ENCODE results near the gene LSP1. TPM values are rescaled to one million over a fixed set of nuclear protein-coding genes. Genes with fewer than 3 reads are reported as not detected.

The LSP1 gene
- total RNA-seq, 2 experiments from 2014 or later = 232 to 303 TPM

DNA sequence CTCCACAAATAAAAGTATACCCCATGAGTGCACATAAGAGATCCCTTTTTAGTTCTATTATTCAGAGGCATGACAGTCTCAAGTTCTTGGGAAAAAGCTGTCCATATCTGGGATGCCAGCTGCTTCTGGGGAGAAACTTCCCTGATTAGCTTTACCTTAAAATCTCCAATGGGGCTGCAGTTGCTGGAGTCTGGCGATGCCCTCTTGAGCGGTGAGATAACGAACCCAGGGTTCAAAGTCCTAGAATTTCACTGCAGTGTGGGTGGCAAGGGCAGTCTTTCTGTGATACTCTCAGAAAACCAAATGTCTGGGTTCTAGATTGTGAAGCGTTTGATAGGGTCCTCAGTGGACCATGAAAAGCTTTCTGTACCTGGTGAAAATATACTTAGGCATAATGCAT is 46.2 kb downstream of the LSP1 start:
- Histone ChIP-seq H3K9me2 (ENCODE audit: insufficient read depth, low read length) (no peaks in the 10 kb centered on the region), H3K4me1 (ENCODE audit: insufficient read depth, low read length, poor library complexity, severe bottlenecking) (no peaks in the 10 kb centered on the region), H3K27ac (ENCODE audit: low read depth, low read length, poor library complexity, severe bottlenecking) (no peak overlapping the region), H3K4me3 (ENCODE audit: low read depth, low read length, poor library complexity, severe bottlenecking) (no peak overlapping the region), H2AFZ (ENCODE audit: low read length) (no peak overlapping the region), H4K20me1 (ENCODE audit: insufficient read depth, low read length) (no peaks in the 10 kb centered on the region), H3K36me3 (ENCODE audit: insufficient read depth, low read length) (no peaks in the 10 kb centered on the region), H3K4me2 (ENCODE audit: low read length) (no peak overlapping the region), H3K9me3 (ENCODE audit: low read length) (no peaks in the 10 kb centered on the region), H3K79me2 (ENCODE audit: insufficient read depth, low read depth, low read length) (no peaks in the 10 kb centered on the region)
- CTCF ChIA-PET (ENCODE audit: unreplicated experiment) = interaction anchor here (0.8 kb wide), 1 partner anchor 17 kb away, joined by 3 read pairs; no protein-coding TSS in a partner anchor
- no peak for DNase-seq (ENCODE audit: low spot score)
- POLR2A ChIA-PET = no interaction called here
- intact Hi-C loops (cut with micrococcal nuclease; ENCODE audit: unreplicated experiment) = loop anchor here (10.0 kb wide), 1 partner anchor 46 kb away; the partner anchor contains the start of gene MRPL23
- BruUV-seq (replicated peaks) = no TSS peak
- TF ChIP-seq, protein P1, sequence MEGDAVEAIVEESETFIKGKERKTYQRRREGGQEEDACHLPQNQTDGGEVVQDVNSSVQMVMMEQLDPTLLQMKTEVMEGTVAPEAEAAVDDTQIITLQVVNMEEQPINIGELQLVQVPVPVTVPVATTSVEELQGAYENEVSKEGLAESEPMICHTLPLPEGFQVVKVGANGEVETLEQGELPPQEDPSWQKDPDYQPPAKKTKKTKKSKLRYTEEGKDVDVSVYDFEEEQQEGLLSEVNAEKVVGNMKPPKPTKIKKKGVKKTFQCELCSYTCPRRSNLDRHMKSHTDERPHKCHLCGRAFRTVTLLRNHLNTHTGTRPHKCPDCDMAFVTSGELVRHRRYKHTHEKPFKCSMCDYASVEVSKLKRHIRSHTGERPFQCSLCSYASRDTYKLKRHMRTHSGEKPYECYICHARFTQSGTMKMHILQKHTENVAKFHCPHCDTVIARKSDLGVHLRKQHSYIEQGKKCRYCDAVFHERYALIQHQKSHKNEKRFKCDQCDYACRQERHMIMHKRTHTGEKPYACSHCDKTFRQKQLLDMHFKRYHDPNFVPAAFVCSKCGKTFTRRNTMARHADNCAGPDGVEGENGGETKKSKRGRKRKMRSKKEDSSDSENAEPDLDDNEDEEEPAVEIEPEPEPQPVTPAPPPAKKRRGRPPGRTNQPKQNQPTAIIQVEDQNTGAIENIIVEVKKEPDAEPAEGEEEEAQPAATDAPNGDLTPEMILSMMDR (conservative IDR thresholded peaks at IDR 0.05; ENCODE audit: low read length) = no peak
- no peak for TF ChIP-seq EZH2phosphoT487 (IDR thresholded peaks at IDR 0.05; ENCODE audit: borderline replicate concordance, low read depth, low read length)

DNA sequence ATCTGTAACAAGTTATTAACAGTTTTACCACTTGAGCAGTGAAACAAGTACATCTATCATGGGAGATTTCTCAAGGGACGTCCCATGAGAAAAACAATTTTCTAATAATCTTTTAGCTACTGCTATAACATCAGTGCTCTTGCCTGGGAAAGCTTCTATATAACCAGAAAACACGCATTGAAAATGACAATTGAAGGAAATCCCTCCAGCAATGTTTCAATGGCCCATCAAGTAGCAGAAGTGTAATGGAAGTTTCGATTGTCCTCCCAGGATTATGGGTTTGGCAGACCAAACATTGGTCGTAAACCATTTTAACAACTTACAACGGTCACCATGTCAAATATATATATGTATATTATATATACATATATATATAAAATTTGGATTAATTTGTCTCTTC is 46.8 kb downstream of the LSP1 start:
- no peak overlapping the region for H2AFZ ChIP-seq (ENCODE audit: low read length)
- no peak overlapping the region for H3K4me3 ChIP-seq (ENCODE audit: low read depth, low read length, poor library complexity, severe bottlenecking)
- H3K4me1 ChIP-seq (ENCODE audit: insufficient read depth, low read length, poor library complexity, severe bottlenecking) = no peaks in the 10 kb centered on the region
- H3K9me3 ChIP-seq (ENCODE audit: low read length) = no peaks in the 10 kb centered on the region
- TF ChIP-seq EZH2phosphoT487 (IDR thresholded peaks at IDR 0.05; ENCODE audit: borderline replicate concordance, low read depth, low read length) = no peak
- TF ChIP-seq, protein P1 (conservative IDR thresholded peaks at IDR 0.05; ENCODE audit: low read length) = no peak
- intact Hi-C loops (cut with micrococcal nuclease; ENCODE audit: unreplicated experiment) = loop anchor here (10.0 kb wide), 1 partner anchor 45 kb away; the partner anchor contains the start of gene MRPL23
- no peaks in the 10 kb centered on the region for H3K79me2 ChIP-seq (ENCODE audit: insufficient read depth, low read depth, low read length)
- CTCF ChIA-PET (ENCODE audit: unreplicated experiment) = no interaction called here
- no peaks in the 10 kb centered on the region for H4K20me1 ChIP-seq (ENCODE audit: insufficient read depth, low read length)
- DNase-seq (ENCODE audit: low spot score) = no peak
- POLR2A ChIA-PET = no interaction called here
- H3K4me2 ChIP-seq (ENCODE audit: low read length) = no peak overlapping the region
- H3K36me3 ChIP-seq (ENCODE audit: insufficient read depth, low read length) = no peaks in the 10 kb centered on the region
- H3K9me2 ChIP-seq (ENCODE audit: insufficient read depth, low read length) = no peaks in the 10 kb centered on the region
- H3K27ac ChIP-seq (ENCODE audit: low read depth, low read length, poor library complexity, severe bottlenecking) = no peak overlapping the region
- no TSS peak for BruUV-seq (replicated peaks)

DNA sequence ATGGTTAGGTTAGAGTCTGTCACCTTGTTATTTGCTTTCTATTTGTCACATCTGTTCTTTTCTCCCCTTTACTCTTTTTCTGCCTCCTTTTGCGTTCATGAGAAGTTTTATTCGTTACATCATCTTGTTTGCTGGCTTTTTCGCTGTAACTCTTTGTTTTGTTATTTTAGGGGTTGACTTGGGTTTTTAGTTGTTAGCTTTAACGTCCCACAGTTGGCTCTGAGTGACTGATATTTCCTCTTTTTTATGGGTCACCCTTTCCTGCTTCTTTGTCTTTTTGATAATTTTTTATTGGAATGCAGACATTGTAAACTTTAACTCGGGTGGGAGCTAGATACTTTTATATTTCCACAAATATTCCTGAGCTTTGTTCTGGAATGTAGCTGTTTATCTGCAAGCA is 53.3 kb downstream of the LSP1 start:
- no peaks in the 10 kb centered on the region for H3K9me2 ChIP-seq (ENCODE audit: insufficient read depth, low read length)
- no TSS peak for BruUV-seq (replicated peaks)
- no peak overlapping the region for H2AFZ ChIP-seq (ENCODE audit: low read length)
- no peak overlapping the region for H3K27ac ChIP-seq (ENCODE audit: low read depth, low read length, poor library complexity, severe bottlenecking)
- CTCF ChIA-PET (ENCODE audit: unreplicated experiment) = no interaction called here
- H3K4me3 ChIP-seq (ENCODE audit: low read depth, low read length, poor library complexity, severe bottlenecking) = no peak overlapping the region
- intact Hi-C loops (cut with micrococcal nuclease; ENCODE audit: unreplicated experiment) = no loop called here
- no peaks in the 10 kb centered on the region for H3K4me1 ChIP-seq (ENCODE audit: insufficient read depth, low read length, poor library complexity, severe bottlenecking)
- POLR2A ChIA-PET = no interaction called here
- no peaks in the 10 kb centered on the region for H3K9me3 ChIP-seq (ENCODE audit: low read length)
- no peak overlapping the region for H3K4me2 ChIP-seq (ENCODE audit: low read length)
- H4K20me1 ChIP-seq (ENCODE audit: insufficient read depth, low read length) = no peaks in the 10 kb centered on the region
- TF ChIP-seq EZH2phosphoT487 (IDR thresholded peaks at IDR 0.05; ENCODE audit: borderline replicate concordance, low read depth, low read length) = no peak
- TF ChIP-seq, protein P1 (conservative IDR thresholded peaks at IDR 0.05; ENCODE audit: low read length) = no peak
- no peak for DNase-seq (ENCODE audit: low spot score)
- no peaks in the 10 kb centered on the region for H3K79me2 ChIP-seq (ENCODE audit: insufficient read depth, low read depth, low read length)
- no peaks in the 10 kb centered on the region for H3K36me3 ChIP-seq (ENCODE audit: insufficient read depth, low read length)
